ENCODE results near the gene NPM1. TPM values are rescaled to one million over a fixed set of nuclear protein-coding genes. Genes with fewer than 3 reads are reported as not detected.

The NPM1 gene
- total RNA-seq, 2 donors from 2014 or later = 500 to 508 TPM

Small RNA genes within 50 kb of the gene (microRNA-seq; reads per million reads assigned to microRNA genes)
- gene MIR3912 (ENCODE audit: borderline microRNAs expressed in 2 of 2) = 0.26 to 2.6 reads per million in 2 donors

Other genes with a start within 250 kb of the NPM1 start
- gene TLX3, start 78.6 kb upstream of the NPM1 start, total RNA-seq = not detected
- 10 to 100 TPM in 1 of 2 donors, 1 to 10 TPM in 1; 6.6 to 11.5 TPM for gene FGF18, start 31.8 kb downstream of the NPM1 start, total RNA-seq

Measured in posterior vena cava (tissue), 2 donors.